NCI-H2227 treated with DMSO at 0.1 percent for 48 hours (cell line): Measurements from ENCODE around the gene SLC24A4.

Source experiments
- DNase-seq: peaks from one replicate; lab custom pipeline; 2025; lab: John Stamatoyannopoulos, UW

Gene SLC24A4

GRCh38 chr14:92501891-92502351, 179.0 kb downstream of the SLC24A4 start:
- DNase-seq = no peak

GRCh38 chr14:92502541-92503286, 179.7 kb downstream of the SLC24A4 start:
- no peak for DNase-seq

GRCh38 chr14:92503756-92504491, 181.0 kb downstream of the SLC24A4 start:
- no peak for DNase-seq

- DNase-seq = no peak
Observed at GRCh38 chr14:92505826-92506225, 182.9 kb downstream of the SLC24A4 start.

GRCh38 chr14:92506231-92506630, 183.3 kb downstream of the SLC24A4 start:
- no peak for DNase-seq

- DNase-seq = no peak
Observed at GRCh38 chr14:92507174-92507768, 184.3 kb downstream of the SLC24A4 start.

- DNase-seq = no peak
Observed at GRCh38 chr14:92510972-92511371, 188.0 kb downstream of the SLC24A4 start.

GRCh38 chr14:92511453-92512238, 188.7 kb downstream of the SLC24A4 start:
- DNase-seq = no peak

- DNase-seq = no peak
Observed at GRCh38 chr14:92512807-92513203, 189.8 kb downstream of the SLC24A4 start.

- DNase-seq = no peak
Observed at GRCh38 chr14:92513204-92513965, 190.4 kb downstream of the SLC24A4 start, which contains the start of gene RIN3. Gene RIN3, plus strand, starts transcription at chr14:92513781. Its CDS starts 152 bp downstream, at chr14:92513933.

- no peak for DNase-seq
Observed at GRCh38 chr14:92513966-92514843, 191.2 kb downstream of the SLC24A4 start.

GRCh38 chr14:92514844-92515514, 192.0 kb downstream of the SLC24A4 start:
- DNase-seq = no peak

- DNase-seq = no peak
Observed at GRCh38 chr14:92515546-92516343, 192.8 kb downstream of the SLC24A4 start.

- no peak for DNase-seq
Observed at GRCh38 chr14:92516344-92516965, 193.5 kb downstream of the SLC24A4 start.

GRCh38 chr14:92516966-92517506, 194.1 kb downstream of the SLC24A4 start:
- DNase-seq = no peak

- no peak for DNase-seq
Observed at GRCh38 chr14:92517761-92518160, 194.8 kb downstream of the SLC24A4 start.

GRCh38 chr14:92519246-92520101, 196.5 kb downstream of the SLC24A4 start:
- DNase-seq = no peak
